HG03196 (cell line): ENCODE data around the gene ELMOD1.

Experiments used
- ATAC-seq: cut with Tn5 transposase; IDR thresholded peaks from one replicate; pipeline ENCODE4 v1.9.1; 2021; ENCODE audit not compliant: unreplicated experiment

ELMOD1 gene

DNA sequence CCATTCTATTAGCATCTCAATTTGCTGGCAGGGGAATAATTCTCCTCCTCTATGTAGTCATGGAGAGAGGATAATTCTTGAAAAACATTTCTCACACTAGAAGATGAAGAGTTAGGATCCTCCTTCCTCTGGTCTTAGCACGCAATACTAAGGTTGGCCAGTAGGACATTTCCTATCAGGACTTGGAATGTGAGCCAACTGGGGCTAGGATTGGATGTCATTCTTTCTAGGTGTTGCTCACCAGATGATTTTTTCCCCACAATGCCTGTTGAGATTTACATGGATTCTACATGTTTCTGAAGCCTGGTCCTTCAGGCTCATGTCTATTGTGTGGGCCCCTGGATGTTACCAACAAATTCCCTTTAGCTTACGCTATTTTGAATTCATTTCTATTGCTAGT is 92.9 kb downstream of the ELMOD1 start:
- no peak for ATAC-seq

DNA sequence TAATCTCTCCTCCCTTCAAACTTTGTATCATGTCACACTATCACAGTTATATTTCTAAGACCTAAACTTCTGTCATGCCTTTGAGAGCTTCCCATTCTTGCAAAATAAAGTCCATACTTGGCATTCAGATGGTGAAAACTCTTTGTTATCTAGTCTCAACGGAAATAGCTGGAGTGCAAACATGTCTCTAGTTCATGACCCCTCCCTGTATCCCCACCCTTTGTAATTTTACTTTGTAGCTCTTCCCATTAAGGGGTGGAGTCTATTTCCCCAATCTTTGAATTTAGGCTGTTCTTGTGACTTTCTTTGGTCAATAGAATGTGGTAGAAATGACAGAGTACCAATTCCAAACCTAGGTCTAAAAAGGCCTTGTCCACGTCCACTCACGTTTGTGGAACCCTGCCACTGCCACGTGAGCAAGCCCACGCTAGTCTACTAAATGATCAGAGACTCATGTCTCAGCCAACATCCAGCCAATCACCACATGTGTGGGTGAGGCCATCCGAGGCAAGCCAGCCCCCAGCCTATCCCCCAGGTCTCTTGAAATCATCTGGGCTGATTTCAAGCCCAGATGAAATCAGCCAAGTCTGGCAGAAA is 97.5 kb downstream of the ELMOD1 start:
- ATAC-seq: no peak

- no peak for ATAC-seq
Observed at GRCh38 chr11:107689317-107690202, 98.6 kb downstream of the ELMOD1 start.

DNA sequence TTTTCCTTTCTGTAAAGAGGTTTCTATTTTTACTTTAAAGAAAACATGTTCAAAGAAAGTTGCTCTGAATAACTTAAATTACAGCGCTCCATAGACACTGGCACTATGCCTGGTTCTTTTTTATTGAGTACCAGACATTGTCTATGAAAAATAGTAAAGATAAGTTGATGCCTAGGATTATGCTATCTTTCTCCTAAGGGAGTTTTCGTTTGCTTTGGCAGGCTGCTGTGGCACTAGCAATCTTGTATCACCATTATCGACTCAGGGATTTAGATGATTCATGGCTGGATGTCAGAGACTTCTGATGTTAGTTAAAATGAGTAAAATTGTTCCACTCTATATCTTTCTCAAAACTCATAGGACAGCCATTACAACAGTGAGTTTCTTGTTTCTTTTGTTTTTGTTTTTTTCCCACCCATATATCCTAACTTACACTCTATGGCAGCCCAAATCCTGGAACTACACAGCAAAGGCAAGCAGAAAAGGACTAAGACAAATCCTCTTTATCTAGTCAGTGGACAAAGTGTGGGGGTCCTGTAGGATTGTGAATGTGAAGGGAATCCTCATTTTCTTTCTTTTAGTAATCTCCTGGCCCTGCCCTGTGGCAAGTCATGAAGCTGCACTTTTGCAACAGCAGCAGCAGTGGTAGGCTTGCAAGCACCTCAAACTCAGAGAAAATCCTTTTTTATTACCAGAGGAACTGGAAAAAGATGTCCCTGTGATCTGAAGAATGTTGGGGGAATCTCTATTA is 100.2 kb downstream of the ELMOD1 start:
- no peak for ATAC-seq

GRCh38 chr11:107695446-107695845 is 104.5 kb downstream of the ELMOD1 start:
- no peak for ATAC-seq

GRCh38 chr11:107696140-107696539 is 105.2 kb downstream of the ELMOD1 start:
- ATAC-seq: no peak

GRCh38 chr11:107697291-107697690 is 106.3 kb downstream of the ELMOD1 start:
- no peak for ATAC-seq

DNA sequence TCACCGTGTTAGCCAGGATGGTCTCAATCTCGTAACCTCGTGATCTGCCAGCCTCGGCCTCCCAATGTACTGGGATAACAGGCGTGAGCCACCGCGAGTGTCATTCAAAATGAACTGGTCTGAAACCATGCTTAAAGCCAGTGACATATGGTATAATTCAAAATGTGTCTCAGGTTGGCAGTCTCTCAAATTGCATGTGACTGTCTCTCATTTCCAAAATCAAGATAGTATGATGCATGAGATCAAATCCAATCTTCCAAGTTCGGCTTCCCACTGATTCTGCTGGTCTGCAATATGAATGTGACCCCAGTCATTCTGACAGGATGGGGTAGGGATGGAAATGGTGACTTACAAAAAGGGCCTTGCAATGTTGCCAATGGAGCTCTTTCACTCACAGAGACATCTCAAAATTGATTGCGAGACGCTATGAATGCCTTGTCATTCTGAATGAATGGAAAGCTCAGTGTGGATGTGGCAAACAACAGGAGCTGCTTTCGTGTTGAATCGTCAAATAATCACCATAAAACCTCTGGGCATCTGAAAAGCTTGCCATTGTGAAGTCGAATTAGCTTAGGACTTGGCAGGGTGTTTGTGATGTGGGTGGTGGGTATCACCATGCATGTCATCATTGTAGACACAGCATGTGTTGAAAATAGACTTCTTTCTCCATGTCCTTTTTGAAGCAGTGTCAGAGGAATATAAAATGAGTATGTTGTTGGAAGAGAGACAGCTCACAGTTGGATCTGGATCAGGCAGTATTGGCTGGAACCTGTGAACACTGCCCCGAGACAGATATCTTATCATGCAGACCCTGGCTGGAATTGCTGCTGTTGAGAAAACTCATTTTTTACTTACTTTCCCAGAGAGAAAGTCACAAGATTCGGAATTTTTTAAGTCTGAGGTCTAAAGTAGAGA is 108.7 kb downstream of the ELMOD1 start:
- ATAC-seq: no peak

- ATAC-seq: no peak
Observed at GRCh38 chr11:107702109-107702660, 111.2 kb downstream of the ELMOD1 start.

DNA sequence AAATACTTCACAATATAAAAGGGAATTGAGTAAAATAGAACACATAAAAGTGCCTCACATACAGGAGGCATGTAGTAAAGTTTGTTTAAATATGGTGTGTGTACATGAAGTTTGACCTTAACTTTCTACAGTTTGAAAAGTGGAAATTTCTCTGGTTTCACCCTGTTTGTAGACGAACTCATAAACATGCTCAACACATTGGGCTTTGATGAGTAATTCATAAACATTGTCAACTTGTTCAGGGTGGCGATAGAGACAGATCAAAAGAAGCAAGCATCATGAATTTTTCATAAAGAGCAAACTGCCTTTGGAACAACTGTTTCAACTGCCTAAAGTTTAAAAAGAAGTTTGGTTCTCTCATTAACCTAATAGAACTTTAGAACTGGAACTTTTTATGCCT is 111.8 kb downstream of the ELMOD1 start:
- ATAC-seq: no peak

DNA sequence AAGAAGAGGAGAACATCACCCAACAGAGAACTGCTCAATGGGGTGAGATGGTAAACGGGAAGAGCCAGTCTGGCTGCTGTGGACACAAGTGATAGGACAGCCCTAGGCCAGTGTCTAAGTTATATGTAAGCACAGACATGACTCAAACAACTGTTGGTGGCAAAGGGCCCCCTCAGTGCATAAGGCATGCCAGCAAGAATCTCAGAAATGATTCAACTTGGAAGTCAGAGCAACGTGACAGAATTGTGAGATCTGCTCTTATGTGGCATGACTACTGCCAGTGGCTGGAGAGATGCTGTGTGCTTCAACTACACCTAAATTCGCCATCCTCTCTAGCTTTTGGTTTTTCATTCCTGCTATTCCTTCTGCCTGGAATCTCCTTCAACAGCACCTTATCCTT is 113.5 kb downstream of the ELMOD1 start:
- ATAC-seq: no peak

DNA sequence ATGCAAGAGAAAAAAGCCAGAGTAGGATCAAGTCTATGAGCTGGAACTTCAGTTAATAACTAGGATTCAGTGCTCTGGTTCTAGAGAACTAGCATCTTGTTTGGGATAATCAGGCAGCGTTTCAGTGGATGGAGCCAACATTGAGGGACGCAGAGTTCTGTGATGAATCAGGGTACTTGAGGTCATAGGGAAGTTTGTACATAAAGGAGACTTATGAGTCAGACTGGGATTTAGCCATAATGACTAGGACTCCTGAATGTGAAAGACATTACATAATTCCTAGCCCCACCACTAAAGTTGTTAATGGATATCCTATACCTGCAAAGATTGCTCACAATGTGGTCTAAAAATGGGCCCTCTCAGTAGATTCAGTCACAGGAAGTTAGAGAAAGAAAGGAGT is 114.1 kb downstream of the ELMOD1 start:
- ATAC-seq: no peak

DNA sequence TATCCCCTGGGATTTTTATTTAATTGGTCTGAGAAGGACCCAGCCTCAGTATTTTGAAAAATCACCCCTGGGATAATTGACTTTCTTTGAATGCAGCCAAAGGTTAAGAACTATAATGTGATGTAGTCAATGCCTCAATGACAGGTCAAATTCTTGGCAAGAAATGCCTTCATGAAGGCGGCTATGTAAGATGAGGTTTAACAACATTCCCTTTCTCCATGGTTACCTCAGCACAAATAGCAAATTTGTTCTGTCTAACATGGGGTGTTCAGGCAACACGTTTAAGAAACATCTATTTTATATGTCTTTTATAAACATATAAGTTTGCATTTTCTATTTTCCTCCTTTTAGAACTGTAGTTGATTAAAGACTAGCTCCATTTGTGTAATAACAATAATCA is 115.6 kb downstream of the ELMOD1 start:
- no peak for ATAC-seq

- ATAC-seq: no peak
Observed at GRCh38 chr11:107707215-107707671, 116.3 kb downstream of the ELMOD1 start.

DNA sequence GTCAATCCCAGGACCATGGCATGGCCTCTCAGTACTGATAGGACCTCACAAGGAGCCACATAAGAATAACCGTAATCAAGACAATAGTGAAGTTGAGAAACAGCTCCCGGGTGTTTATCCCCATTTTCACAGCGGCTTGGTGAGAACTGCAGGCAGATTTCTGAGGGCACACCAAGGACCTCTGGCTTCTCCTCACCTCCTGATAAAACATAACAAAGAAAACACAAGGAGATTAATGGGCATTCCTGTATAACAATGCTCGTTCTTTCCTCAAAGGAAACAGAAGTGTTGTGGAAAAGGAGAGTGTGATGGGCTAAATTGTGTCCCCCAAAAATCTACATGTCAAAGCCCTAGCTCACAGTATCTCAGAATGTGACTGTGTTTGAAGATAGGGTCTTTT is 116.9 kb downstream of the ELMOD1 start:
- no peak for ATAC-seq

GRCh38 chr11:107708792-107709191 is 117.8 kb downstream of the ELMOD1 start:
- ATAC-seq: no peak

DNA sequence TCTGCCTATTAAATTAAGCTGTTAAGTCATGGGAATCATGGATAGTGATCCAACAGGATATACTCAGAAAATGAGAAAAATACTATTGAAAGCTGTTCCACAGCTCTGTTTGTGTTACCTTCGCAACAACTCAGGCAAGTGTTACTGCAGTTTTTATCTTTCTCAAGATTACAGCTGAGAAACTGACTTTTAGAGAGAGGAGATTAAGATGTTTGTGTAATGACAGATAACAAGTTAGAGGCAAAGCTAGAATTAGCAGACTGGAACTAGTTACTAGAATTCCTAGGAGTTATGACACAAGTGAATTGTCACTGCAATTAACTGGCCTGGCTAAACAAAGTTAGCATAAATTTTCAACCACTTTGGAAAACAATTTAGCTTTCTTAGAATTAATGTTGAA is 119.4 kb downstream of the ELMOD1 start:
- no peak for ATAC-seq

DNA sequence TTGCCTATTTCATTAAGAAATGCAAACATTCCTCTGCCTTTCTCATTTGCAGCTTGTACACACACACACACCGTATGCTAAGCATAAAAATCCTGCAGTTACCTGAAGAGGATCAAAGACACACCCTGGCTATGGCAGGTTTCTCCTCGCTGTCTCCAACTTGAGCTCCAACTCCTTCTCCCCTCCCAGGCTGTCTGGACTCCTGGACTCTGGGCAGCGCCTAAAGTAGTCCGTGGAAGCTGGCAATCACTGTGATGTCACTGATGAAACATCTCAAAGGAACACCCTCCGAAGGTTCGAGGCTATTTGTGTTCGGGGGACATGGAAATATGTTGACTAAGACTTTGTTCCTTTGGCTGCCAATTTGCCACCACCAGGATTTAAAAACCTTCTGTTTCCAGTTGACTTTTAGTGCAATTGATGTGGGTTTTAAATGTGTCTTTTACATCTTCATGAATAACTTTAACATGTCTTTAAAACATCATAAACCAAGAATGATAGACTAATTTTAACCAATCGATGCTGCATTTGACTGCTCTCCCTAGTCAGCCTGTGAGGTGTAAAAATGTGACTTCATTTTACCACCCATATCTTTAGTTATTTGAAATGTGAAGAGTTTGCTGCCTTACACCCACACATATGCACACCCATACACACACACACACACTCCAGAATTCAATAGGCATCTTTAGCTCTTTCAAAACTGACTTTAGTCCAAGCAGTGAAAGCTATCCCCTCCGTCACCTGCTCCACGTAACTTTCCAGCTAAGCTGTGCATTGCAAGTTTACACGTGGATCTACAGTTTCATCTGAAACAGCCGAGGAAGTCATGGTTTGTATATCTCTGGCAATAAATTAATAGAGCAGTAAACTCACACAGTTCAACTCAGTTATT is 121.2 kb downstream of the ELMOD1 start, which contains the start of gene SLN:
TSS of gene SLN (minus strand) at position 196 of the 895 bp plus-strand sequence.
- no peak for ATAC-seq

GRCh38 chr11:107713009-107713408 is 122.1 kb downstream of the ELMOD1 start:
- no peak for ATAC-seq
